Keratinocyte (primary cell): ENCODE data around the gene GTF2H1. TPM values are rescaled to one million over a fixed set of nuclear protein-coding genes. Genes with fewer than 3 reads are reported as not detected.

Source experiments
- DNase-seq: peaks from one replicate; pipeline ENCODE4 v3.0.0-alpha.2; 2011; ENCODE audit warnings: low read depth, missing footprints, low spot score
- FAIRE-seq: peaks from 2 replicates; lab custom pipeline; 2011; peaks lifted over from hg19 to GRCh38; lab: Jason Lieb, UNC
- H2AFZ ChIP-seq: 2 replicates; pipeline ENCODE4 v1.6.0; 2012; ENCODE audit warnings: low read length, control low read depth, inconsistent platforms; ENCODE audit not compliant: control insufficient read depth
- H3K27ac ChIP-seq: 2 replicates; pipeline ENCODE4 v1.5.1; 2011; ENCODE audit warnings: low read length; ENCODE audit not compliant: control insufficient read depth, insufficient read depth
- H3K27me3 ChIP-seq: 3 replicates; pipeline ENCODE4 v1.6.0; 2011; ENCODE audit warnings: low read length; ENCODE audit not compliant: control insufficient read depth, insufficient read depth; ENCODE audit errors: extremely low read depth
- H3K36me3 ChIP-seq, 2 experiments: 2 replicates in 1 of 2; 3 replicates in 1 of 2; pipeline ENCODE4 v1.5.1; 2011; ENCODE audit warnings: low read length in 2 of 2, mild to moderate bottlenecking in 1 of 2; ENCODE audit not compliant: control insufficient read depth in 2 of 2, insufficient read depth in 2 of 2; ENCODE audit errors: extremely low read depth in 1 of 2
- H3K4me1 ChIP-seq: 3 replicates; pipeline ENCODE4 v1.5.1; 2011; ENCODE audit warnings: low read length; ENCODE audit not compliant: control insufficient read depth, insufficient read depth; ENCODE audit errors: extremely low read depth
- H3K4me2 ChIP-seq: 3 replicates; pipeline ENCODE4 v1.6.0; 2011; ENCODE audit warnings: low read depth, low read length; ENCODE audit not compliant: control insufficient read depth, insufficient read depth; ENCODE audit errors: extremely low read depth
- H3K4me3 ChIP-seq, 3 experiments: fragments of 200-600 bp in 1 of 3; sonication (generic) in 1 of 3; 2 replicates in 2 of 3; 3 replicates in 1 of 3; pipeline ENCODE4 v1.5.1; 2011 to 2016; ENCODE audit warnings: low read length in 3 of 3, mild to moderate bottlenecking in 3 of 3, control low read depth in 2 of 3, inconsistent platforms in 1 of 3, low read depth in 1 of 3, mixed read lengths in 1 of 3, mixed run types in 1 of 3, moderate library complexity in 1 of 3; ENCODE audit not compliant: control insufficient read depth in 2 of 3, insufficient read depth in 2 of 3; ENCODE audit errors: extremely low read depth in 1 of 3
- H3K79me2 ChIP-seq: 2 replicates; pipeline ENCODE4 v1.6.0; 2012; ENCODE audit warnings: low read length; ENCODE audit not compliant: control insufficient read depth, insufficient read depth
- H3K9ac ChIP-seq: 3 replicates; pipeline ENCODE4 v1.6.0; 2011; ENCODE audit warnings: low read length; ENCODE audit not compliant: control insufficient read depth, insufficient read depth; ENCODE audit errors: extremely low read depth
- H3K9me1 ChIP-seq: 3 replicates; pipeline ENCODE4 v1.6.0; 2011; ENCODE audit warnings: low read length; ENCODE audit not compliant: control insufficient read depth, insufficient read depth; ENCODE audit errors: extremely low read depth
- H3K9me3 ChIP-seq: 2 replicates; pipeline ENCODE4 v1.5.1; 2012; ENCODE audit warnings: low read depth, low read length; ENCODE audit not compliant: control insufficient read depth
- H4K20me1 ChIP-seq: 3 replicates; pipeline ENCODE4 v1.6.0; 2011; ENCODE audit warnings: low read length; ENCODE audit not compliant: control insufficient read depth, insufficient read depth; ENCODE audit errors: extremely low read depth
- EZH2 ChIP-seq: IDR thresholded peaks from one replicate; pipeline ENCODE4 v1.6.1; 2012; ENCODE audit warnings: inconsistent platforms, mild to moderate bottlenecking, low read length, moderate library complexity
- dilution Hi-C: fragments of 300-500 bp; cut with MboI; formaldehyde crosslinking; loops from one replicate; pipeline ENCODE4 v1.7.0; 2020; ENCODE audit warnings: low sequenced_read_pairs; ENCODE audit not compliant: extremely low pct_ligation_motif_present
- polyA plus RNA-seq, 5 experiments: library from polyadenylated mRNA; depleted of rRNA in 3 of 5; stranded (reverse) in 3 of 5; stranded (forward) in 1 of 5; unstranded in 1 of 5; fragments of >200 nt; gene quantifications; 1 replicate in 1 of 5; 2 replicates in 3 of 5; 3 replicates in 1 of 5; pipeline versions ENCODE4 v1.2.1 to v1.2.3, GENCODE V29; 2011 to 2012; ENCODE audit warnings: missing spikeins in 2 of 5, low read depth in 1 of 5, low replicate concordance in 1 of 5
- TF ChIP-seq, protein P1 (sequence below), 3 experiments: IDR thresholded peaks in 1 of 3; conservative IDR thresholded peaks in 1 of 3; optimal IDR thresholded peaks in 1 of 3; 2 replicates in 2 of 3; 3 replicates in 1 of 3; pipeline versions ENCODE3 to v1.5.1; 2011; ENCODE audit warnings: low read length in 3 of 3, mild to moderate bottlenecking in 3 of 3, moderate library complexity in 2 of 3, control low read depth in 1 of 3, inconsistent platforms in 1 of 3; ENCODE audit not compliant: insufficient read depth in 2 of 3; ENCODE audit errors: extremely low read depth in 1 of 3

The GTF2H1 gene
- polyA plus RNA-seq, 1 donor (not counting 4 experiments of a cell fraction or from before 2014, with no cell fraction given), result 42.1 TPM

DNA sequence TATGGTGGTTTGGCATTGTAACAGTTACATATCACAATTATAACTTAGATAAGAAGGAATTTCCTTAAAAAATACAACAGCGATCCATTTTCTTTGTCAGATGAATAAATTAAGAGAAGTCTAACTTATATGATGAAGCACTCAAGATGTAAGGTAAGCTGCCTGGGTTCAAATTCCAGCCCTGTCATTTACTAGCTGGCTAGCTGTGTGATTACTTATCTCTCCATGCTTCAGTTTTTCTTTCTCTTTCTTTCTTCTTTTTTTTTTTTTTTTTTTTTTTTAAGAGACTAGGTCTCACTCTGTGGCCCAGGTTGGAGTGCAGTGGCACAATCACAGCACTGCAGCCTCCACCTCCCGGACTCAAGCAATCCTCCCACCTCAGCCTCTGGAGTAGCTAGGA, 49.8 kb downstream of the GTF2H1 start:
- H3K4me1 ChIP-seq, result no peaks in the 10 kb centered on the region
- no peak overlapping the region for H3K4me2 ChIP-seq
- H4K20me1 ChIP-seq, result no peaks in the 10 kb centered on the region
- FAIRE-seq, result no peak
- no peak overlapping the region for H3K9ac ChIP-seq
- H3K79me2 ChIP-seq, result no peaks in the 10 kb centered on the region
- dilution Hi-C loops, result no loop called here
- DNase-seq, result no peak
- H3K4me3 ChIP-seq, result no peak overlapping the region
- no peaks in the 10 kb centered on the region for H3K27me3 ChIP-seq
- H2AFZ ChIP-seq, result no peak overlapping the region
- H3K36me3 ChIP-seq, result peaks cover 0 to 2% of the 10 kb centered on the region in 2 experiments
- H3K27ac ChIP-seq, result no peak overlapping the region
- H3K9me3 ChIP-seq, result no peaks in the 10 kb centered on the region
- no peaks in the 10 kb centered on the region for H3K9me1 ChIP-seq
- TF ChIP-seq EZH2, result no peak
- TF ChIP-seq, protein P1, sequence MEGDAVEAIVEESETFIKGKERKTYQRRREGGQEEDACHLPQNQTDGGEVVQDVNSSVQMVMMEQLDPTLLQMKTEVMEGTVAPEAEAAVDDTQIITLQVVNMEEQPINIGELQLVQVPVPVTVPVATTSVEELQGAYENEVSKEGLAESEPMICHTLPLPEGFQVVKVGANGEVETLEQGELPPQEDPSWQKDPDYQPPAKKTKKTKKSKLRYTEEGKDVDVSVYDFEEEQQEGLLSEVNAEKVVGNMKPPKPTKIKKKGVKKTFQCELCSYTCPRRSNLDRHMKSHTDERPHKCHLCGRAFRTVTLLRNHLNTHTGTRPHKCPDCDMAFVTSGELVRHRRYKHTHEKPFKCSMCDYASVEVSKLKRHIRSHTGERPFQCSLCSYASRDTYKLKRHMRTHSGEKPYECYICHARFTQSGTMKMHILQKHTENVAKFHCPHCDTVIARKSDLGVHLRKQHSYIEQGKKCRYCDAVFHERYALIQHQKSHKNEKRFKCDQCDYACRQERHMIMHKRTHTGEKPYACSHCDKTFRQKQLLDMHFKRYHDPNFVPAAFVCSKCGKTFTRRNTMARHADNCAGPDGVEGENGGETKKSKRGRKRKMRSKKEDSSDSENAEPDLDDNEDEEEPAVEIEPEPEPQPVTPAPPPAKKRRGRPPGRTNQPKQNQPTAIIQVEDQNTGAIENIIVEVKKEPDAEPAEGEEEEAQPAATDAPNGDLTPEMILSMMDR (optimal IDR thresholded peaks at IDR 0.05 in 1 of 3, IDR thresholded peaks at IDR 0.05 in 1 of 3, conservative IDR thresholded peaks at IDR 0.05 in 1 of 3; ENCODE audit: extremely low read depth in 1 of 3, insufficient read depth in 2 of 3, low read length in 3 of 3), result no peak

DNA sequence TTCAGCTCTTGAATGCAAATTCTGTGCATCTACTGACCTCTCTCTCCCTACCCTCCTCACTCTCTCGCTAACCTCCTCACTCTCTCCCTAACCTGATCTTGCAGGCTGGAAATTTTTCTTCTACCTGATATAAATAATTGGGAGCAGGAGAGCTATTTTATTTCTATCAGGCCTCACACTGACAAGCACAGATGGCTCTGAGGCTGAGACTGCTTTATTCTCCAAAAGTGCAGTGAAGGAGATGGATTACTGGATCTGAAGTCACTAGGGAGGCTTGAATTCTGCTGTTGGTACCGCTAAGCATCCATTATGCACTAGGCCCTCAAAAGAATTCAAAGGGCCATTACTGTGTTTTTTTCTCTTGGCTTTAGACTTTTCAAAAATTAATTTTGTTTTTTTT, 52.6 kb downstream of the GTF2H1 start:
- Histone ChIP-seq H3K79me2 (no peaks in the 10 kb centered on the region), H3K9me3 (no peaks in the 10 kb centered on the region), H4K20me1 (no peaks in the 10 kb centered on the region), H3K27me3 (no peaks in the 10 kb centered on the region), H2AFZ (no peak overlapping the region), H3K27ac (no peak overlapping the region), H3K9me1 (no peaks in the 10 kb centered on the region), H3K4me1 (no peaks in the 10 kb centered on the region), H3K4me3 (no peak overlapping the region), H3K36me3 (no peaks in the 10 kb centered on the region), H3K4me2 (no peak overlapping the region), H3K9ac (no peak overlapping the region)
- no peak for FAIRE-seq
- no peak for TF ChIP-seq EZH2
- TF ChIP-seq, protein P1 (optimal IDR thresholded peaks at IDR 0.05 in 1 of 3, IDR thresholded peaks at IDR 0.05 in 1 of 3, conservative IDR thresholded peaks at IDR 0.05 in 1 of 3; ENCODE audit: extremely low read depth in 1 of 3, insufficient read depth in 2 of 3, low read length in 3 of 3), result no peak
- no peak for DNase-seq
- dilution Hi-C loops, result no loop called here
